Fibroblast of skin of left biceps (primary cell): ENCODE results near the gene OCIAD2.
"Not testable (repeated sequence)": the region's sequence is repeated elsewhere in the genome, so short reads cannot be mapped to it uniquely, and the experiment has no call there.

ENCODE experiments used
- DNase-seq, 2 experiments: peaks; one replicate each; pipeline ENCODE4 v3.0.0-alpha.2; 2013; ENCODE audit warnings: low read depth in 2 of 2

Gene OCIAD2

GRCh38 chr4:48907706-48908477 lies 1.3 kb upstream of the OCIAD2 start:
- no peak for DNase-seq

- DNase-seq: no peak
These were observed 1.1 kb downstream of the OCIAD2 start for GRCh38 chr4:48905363-48906015.

DNA sequence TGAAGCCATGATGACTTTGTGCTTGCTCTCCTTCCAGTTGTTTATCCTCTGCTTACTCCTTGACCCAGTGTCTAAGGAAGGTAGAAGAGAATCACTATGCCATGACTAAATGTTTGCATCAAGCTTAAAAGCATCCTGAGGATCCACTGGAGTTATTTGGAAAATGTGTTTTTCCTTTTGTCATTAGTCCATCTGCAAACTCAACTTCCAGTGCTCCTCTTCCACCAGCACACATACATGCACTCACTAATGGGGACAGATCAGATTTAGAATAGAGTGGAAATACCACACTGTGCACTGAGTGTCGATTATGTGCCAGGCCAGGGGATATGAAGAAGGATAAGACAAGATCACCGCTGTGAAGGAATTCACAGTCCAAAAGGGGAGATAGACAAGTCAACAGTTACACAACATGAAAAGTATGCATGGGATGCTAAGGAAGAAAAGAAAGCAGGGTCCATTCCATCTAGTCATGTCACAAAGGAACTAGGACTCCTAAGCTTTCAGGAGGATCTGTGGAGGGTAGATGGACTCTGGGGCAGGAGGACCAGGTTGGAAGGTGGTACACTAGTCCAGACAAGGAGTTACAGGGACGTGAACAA lies 1.9 kb downstream of the OCIAD2 start:
- no peak for DNase-seq

DNA sequence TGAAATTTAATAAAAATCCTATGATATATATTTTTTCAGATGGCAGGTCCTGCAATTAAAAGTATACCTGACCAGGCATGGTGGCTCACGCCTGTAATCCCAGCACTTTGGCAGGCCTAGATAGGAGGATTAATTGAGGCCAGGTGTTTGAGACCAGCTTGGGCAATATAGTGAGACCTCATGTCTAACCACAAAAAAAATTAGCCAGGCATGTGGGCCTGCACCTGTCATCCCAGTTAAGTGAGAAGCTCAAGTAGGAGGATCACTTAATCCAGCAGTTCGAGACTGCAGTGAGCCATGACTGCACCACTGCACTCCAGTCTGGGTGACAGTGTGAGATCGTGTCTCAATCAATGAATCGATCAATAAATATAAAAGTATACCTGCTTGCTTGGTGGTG lies 2.5 kb downstream of the OCIAD2 start:
- no peak for DNase-seq

DNA sequence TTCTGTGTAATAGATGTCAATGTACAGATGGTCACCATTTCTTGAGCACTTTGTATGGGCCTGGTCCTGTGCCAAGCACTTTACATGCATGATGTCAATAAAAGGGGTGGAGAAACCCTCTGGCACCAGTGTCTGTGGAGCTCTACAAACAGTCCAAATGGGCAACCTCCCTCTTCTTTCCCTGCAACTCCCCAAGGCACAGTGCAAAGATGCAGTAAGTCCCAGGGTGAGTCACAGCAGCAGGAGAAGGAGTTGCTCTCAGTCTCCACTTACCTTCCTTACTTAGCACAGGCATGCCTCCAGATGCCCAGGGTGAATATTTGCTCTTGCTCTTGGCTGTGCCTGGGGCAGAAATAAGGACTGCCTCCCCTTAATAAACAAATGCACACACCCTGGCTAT lies 4.3 kb downstream of the OCIAD2 start:
- no peak for DNase-seq

DNA sequence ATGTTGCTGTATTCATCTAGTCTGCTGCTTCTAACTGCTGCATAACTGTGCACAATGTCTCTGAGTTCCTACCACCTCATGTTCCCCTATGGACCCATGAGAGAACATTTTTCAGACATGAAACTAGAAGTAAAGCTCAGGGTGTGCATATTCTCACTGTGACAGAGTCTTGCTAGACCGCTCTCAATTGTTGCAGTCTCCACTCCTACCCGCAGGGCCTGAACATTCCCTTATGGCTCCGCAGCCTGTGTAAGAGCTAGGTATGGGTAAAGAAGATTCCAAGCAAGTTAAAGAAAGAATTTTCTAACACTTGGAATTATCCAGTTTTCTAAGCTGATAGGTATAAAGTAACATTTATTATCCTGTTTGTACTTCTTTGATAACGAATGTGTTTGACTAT lies 5.4 kb downstream of the OCIAD2 start:
- no peak for DNase-seq

DNA sequence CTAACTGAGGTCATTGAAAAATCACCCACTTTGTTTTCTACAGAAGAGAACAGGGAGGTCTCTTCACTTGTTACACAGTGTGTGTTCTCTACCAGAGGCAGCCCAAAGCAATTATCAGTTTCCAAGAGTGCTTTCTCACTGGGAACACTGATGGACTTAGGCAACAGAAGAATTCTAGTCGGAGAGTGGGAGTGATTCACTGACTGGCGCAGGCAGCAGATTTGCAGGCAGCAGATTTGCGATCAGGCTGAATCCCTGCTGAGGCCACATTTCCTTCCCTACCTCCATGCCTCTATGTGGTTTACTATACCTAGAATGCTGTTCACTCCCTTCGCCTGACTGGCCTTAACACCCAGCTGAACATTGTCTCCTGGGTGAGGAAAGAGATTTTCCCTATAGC lies 6.6 kb downstream of the OCIAD2 start:
- no peak for DNase-seq

DNA sequence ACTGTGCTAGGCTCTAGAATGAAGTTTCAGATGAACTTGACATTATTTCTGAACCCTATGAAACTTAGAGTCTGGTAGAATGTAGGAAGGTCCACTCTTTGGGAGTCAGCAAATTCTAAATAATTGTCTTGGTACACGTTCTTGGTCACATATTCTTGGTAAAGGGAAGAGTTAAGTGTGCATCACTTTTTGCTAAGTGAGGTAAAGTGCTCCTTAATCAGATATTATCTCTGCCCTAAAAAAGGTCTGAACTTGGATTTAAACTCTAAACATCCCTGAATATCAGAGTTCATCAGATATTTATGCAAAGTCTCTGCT lies 7.2 kb downstream of the OCIAD2 start:
- no peak for DNase-seq

DNA sequence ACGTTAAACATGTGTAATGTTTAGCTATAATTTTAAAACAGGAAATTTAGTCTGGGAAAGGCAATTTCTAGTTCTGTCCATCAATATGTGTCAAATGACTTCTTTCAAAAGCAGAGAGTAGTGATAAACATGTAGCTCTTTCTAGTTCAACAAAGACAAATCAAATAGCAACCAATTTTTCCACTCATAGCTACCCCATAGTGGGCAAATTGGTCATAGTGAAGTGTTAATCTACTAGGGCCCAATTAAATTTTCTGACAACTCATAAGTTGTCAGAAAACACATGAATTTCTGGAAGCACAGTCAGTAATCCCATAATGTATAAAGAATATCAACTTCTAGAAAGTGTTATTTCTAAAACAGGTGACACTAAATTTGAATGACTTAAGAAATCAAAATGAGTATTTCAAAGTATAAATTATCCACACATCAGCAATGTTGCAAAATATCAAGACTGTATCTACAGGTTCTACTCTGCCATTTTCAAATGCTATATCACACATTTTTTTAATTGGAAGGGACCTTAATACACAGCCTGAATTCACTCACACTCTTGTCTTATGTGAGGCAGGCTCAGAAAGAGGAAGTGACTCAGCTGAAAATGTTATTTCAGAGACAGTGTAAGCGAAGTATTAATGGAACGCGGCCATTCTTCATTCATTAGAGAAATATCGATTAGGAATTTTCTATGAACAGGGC lies 7.7 kb downstream of the OCIAD2 start:
- DNase-seq: no peak

GRCh38 chr4:48896845-48897244 lies 9.7 kb downstream of the OCIAD2 start:
- DNase-seq: no peak

- no peak for DNase-seq
These were observed 15.4 kb downstream of the OCIAD2 start for GRCh38 chr4:48891028-48891619.

- not testable (repeated sequence) for DNase-seq
These were observed 16.8 kb downstream of the OCIAD2 start for GRCh38 chr4:48889750-48890149.

GRCh38 chr4:48881646-48882045 lies 24.9 kb downstream of the OCIAD2 start:
- DNase-seq: not testable (repeated sequence)

DNA sequence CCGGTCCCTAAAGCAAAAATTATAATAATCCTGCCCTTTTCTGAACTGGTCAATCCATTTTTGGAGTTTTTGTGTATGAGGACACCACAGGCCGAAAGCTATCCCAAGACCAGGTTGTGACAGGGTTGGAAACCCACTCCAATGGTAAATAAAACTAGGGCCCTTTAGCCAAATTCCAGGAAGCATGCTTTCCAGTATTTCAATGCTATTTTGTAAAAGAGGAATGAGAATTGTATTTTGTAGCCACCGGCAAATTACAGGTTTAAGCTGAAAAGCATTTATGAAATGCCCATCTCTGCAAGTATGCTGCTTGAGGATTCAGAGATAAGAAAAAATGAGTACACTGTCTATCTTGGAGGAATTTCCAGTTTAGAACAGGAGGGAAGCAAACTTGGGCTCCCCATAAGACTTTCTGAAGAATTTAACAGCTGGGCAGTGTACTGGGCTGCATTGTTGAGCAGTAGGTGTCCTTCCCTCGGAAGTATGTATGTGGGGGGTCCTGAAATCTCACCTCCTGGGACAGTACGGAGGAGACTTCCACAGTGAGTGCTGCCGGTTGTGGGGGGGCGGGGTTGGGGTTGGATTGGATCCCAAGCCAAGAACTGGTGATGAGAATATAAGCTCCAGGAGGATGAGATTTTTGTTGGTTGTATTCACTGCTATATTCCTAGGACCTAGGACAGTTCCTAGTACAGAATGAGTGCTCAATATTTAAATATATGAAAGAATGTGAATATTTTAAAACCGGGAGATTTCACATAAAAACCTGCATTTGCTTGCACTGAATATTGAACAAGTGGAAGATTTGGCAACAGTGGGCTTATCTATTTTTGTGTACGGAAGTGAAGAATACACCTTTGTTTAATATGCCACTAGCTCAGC lies 26.8 kb downstream of the OCIAD2 start:
- DNase-seq: no peak

GRCh38 chr4:48877827-48878535 lies 28.6 kb downstream of the OCIAD2 start:
- no peak for DNase-seq

DNA sequence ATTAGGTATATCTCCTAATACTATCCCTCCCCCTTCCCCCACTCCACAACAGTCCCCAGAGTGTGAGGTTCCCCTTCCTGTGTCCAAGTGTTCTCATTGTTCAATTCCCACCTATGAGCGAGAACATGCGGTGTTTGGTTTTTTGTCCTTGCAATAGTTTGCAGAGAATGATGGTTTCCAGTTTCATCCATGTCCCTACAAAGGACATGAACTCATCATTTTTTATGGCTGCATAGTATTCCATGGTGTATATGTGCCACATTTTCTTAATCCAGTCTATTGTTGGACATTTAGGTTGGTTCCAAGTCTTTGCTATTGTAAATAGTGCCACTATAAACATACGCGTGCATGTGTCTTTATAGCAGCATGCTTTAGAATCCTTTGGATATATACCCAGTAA lies 41.9 kb downstream of the OCIAD2 start:
- DNase-seq: not testable (repeated sequence)

- DNase-seq: no peak
These were observed 42.8 kb downstream of the OCIAD2 start for GRCh38 chr4:48863728-48864127.

DNA sequence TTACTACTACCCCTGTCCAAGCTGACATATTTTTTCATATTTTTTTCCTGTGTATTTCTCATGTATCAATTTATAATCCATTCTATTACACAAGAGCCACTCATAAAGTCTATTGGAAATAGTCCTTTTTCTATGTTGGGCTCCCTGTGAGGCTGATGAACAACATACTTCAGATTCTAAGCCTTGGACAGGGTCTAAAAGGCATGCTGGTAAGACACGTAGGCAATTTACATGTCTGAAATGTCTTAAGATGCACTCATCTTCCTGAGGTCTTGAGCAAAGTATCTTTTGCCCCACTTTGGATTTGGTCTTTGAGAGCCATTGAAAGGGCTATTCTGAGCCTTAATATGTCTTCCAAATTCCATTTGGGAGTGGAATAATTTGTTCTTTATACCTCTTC lies 43.9 kb downstream of the OCIAD2 start:
- no peak for DNase-seq

GRCh38 chr4:48862038-48862437 lies 44.5 kb downstream of the OCIAD2 start:
- DNase-seq: no peak

DNA sequence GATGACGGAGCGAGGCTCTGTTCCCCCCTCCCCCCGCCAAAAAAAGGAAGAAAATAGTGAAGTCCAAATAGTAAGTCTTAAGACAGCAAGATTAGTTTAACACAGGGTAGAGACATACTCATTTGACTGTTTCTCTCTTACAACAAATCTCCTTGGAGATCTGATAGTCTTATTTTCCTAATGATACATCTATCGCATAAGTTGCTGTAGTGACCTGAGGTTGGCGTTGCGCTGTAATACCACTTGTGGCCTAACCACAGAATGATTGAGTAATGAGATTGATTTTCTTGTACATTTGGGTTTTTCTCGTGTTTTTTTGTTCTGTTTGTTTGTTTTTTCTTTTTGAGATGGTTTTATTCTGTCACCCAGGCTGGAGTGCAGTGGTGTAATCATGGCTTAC lies 48.4 kb downstream of the OCIAD2 start:
- DNase-seq: no peak

DNA sequence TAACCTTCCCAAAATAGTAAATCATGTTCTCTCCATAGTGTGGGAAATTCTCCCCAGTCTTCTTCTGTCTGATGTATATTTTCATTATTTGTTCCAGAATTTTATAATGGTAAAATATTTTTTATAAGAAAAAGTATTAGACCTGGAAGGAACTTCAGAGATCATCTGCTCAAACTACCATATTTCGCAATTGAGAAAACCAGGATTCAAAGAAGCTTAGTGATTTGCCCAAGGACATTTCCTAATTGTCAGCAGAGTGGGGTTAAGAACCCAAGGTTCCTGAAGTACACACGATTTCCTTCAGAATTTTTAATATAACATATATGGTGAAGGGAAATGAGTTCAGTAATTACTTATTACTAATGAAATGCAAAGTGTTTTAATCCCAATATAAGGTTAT lies 51.6 kb downstream of the OCIAD2 start:
- DNase-seq: no peak
